Heart left ventricle (tissue), 16 donors: ENCODE measurements around the gene GPRC5B. TPM values are rescaled to one million over a fixed set of nuclear protein-coding genes. Genes with fewer than 3 reads are reported as not detected.

ENCODE experiments used
- ATAC-seq, 4 donors: fragments of 200-7000 bp; cut with Tn5 transposase; one replicate each; pipeline ENCODE4 v1.9.1; 2020 to 2022; ENCODE audit warnings: moderate library complexity in 4 of 4, mild to moderate bottlenecking in 3 of 4, moderate number of reproducible peaks in 1 of 4
- DNase-seq, 5 donors: peaks; one replicate each; pipeline ENCODE4 v3.0.0-alpha.2; 2020
- H3K27ac ChIP-seq, 12 donors: fragments of 200-600 bp; sonication (generic) in 4 of 12; one replicate each; pipeline versions ENCODE4 v1.5.0 to v1.8.0; 2016 to 2022; ENCODE audit warnings: mild to moderate bottlenecking in 2 of 12
- H3K27me3 ChIP-seq, 9 donors: fragments of 200-600 bp; sonication (generic) in 2 of 9; one replicate each; pipeline versions ENCODE4 v1.5.1 to v1.8.0; 2016 to 2022; ENCODE audit warnings: mild to moderate bottlenecking in 3 of 9
- H3K36me3 ChIP-seq, 9 donors: fragments of 200-600 bp; sonication (generic) in 2 of 9; one replicate each; pipeline versions ENCODE4 v1.5.0 to v1.8.0; 2018 to 2022; ENCODE audit warnings: mild to moderate bottlenecking in 2 of 9
- H3K4me1 ChIP-seq, 12 donors: fragments of 200-600 bp; sonication (generic) in 4 of 12; one replicate each; pipeline versions ENCODE4 v1.5.0 to v1.8.0; 2016 to 2022; ENCODE audit warnings: mild to moderate bottlenecking in 3 of 12
- H3K4me3 ChIP-seq, 12 donors: fragments of 200-600 bp; sonication (generic) in 4 of 12; one replicate each; pipeline versions ENCODE4 v1.5.0 to v1.8.0; 2017 to 2022; ENCODE audit warnings: mild to moderate bottlenecking in 9 of 12, moderate library complexity in 4 of 12
- H3K9me3 ChIP-seq, 12 donors: fragments of 200-600 bp; sonication (generic) in 4 of 12; one replicate each; pipeline versions ENCODE4 v1.5.0 to v1.8.0; 2016 to 2022; ENCODE audit warnings: mild to moderate bottlenecking in 1 of 12
- CTCF ChIP-seq, 12 donors: fragments of 200-600 bp; sonication (generic) in 4 of 12; IDR thresholded peaks; one replicate each; pipeline versions ENCODE4 v1.5.0 to v1.8.0; 2018 to 2022; ENCODE audit warnings: antibody characterized with exemption in 12 of 12, mild to moderate bottlenecking in 5 of 12
- POLR2A ChIP-seq, 2 donors: fragments of 450-650 bp; IDR thresholded peaks; one replicate each; pipeline ENCODE4 v1.6.1; 2017; ENCODE audit warnings: antibody characterized with exemption in 2 of 2, mild to moderate bottlenecking in 2 of 2, moderate library complexity in 2 of 2
- WGBS, 4 donors: extraction: QIAGEN DNeasy Blood & Tissue Kit in 2 of 4; methylation state at CpG; one replicate each; pipeline versions ENCODE4 v1.1.5 to v1.1.7; 2013 to 2018; 5-methylcytosine and 5-hydroxymethylcytosine counted together
- intact Hi-C, 10 donors: fragments of 100-400 bp; cut with DNase I; formaldehyde crosslinking; loops; one replicate each; pipeline versions ENCODE4 v1.11.1 to v1.14.2; 2022
- polyA plus RNA-seq, 2 donors: library from polyadenylated mRNA; stranded (reverse); fragments of 200-250 nt; gene quantifications; one replicate each; pipeline ENCODE4 v1.2.3, GENCODE V29; 2013
- total RNA-seq, 9 donors: library from RNA; depleted of rRNA in 2 of 9; stranded (reverse); fragments of >200 nt in 2 of 9; fragmentation: NEBNext Ultra II Directional in 3 of 9; extraction: Animal tissue kit (Norgen Biotek cat#: 25700) in 3 of 9; gene quantifications; one replicate each; pipeline versions ENCODE4 v1.1.0 to v1.2.4, GENCODE V29; 2016 to 2023
- donor health status: ischemic (EF 13 %, LVEDD 7.1; RV severe dilation, severe dysfunction).
- donor health status: healthy with polysubstance abuse.
- donor health status: DM: no; HTN: yes; CAD: no.
- donor health status: DM: no; HTN: no; CAD: no.
- donor health status: ischemic (EF 25% LVEDD 6.9; RV normal size, moderate dysfunction).
- donor health status: ischemic (EF 25% LVEDD 5.7; RV mildly dilated, moderate dysfunction).
- donor health status: healthy.
- donor health status: DM: yes; HTN: yes; CAD: no.
- donor health status: ischemic (EF 35%, LVEDD 5.7; RV mildly dilated, moderate dysfunction).
- donor health status: nonischemic (EF 11% LVEDD 7.7; RV severe dilation, severe dysfunction).
- donor health status: DM: yes; HTN: yes; CAD: no.
- donor health status: PGD.
- donor health status: ischemic (EF 29% LVEDD 5.4; RV normal size, mild dysfunction).
- donor health status: nonischemic (EF 23%, LVEDD 6.1; RV moderate dilation, normal function).

Gene GPRC5B
- total and polyA plus RNA-seq, 11 donors = 43.0 to 104 (median 77.9) TPM

- WGBS, 4 donors = 67 to 90% (median 82%) methylated on average over 1 of the region's 1 CpG
- no peaks in the 10 kb centered on the region for H3K9me3 ChIP-seq
- TF ChIP-seq CTCF (IDR thresholded peaks at IDR 0.05) (no peak), POLR2A (IDR thresholded peaks at IDR 0.05) (no peak)
- H3K27me3 ChIP-seq = no peaks in the 10 kb centered on the region
- no peaks in the 10 kb centered on the region for H3K36me3 ChIP-seq
- no peak for ATAC-seq
- intact Hi-C loops = loop anchor here in 2 of 10 donors (5.0 kb wide), 2 partner anchors 34 to 39 kb away; partner anchors contain the start of gene GPRC5B (in 1 of the 2)
- no peak for DNase-seq
- peaks cover 0 to 25% (median 10%) of the 10 kb centered on the region in 12 donors for H3K4me1 ChIP-seq
- H3K27ac ChIP-seq = peak overlapping the region in 2 of 12 donors; percentile 11 to 14
- no peak overlapping the region for H3K4me3 ChIP-seq
Observed at GRCh38 chr16:19843371-19843770, 41.3 kb downstream of the GPRC5B start.

GRCh38 chr16:19842426-19843157, 42.1 kb downstream of the GPRC5B start:
- intact Hi-C loops = loop anchor here in 2 of 10 donors (5.0 kb wide), 2 partner anchors 35 to 40 kb away; partner anchors contain the start of gene GPRC5B (in 1 of the 2)
- peaks cover 0 to 30% (median 10%) of the 10 kb centered on the region in 12 donors for H3K4me1 ChIP-seq
- WGBS, 4 donors = 30 to 46% (median 33%) methylated on average over 6 of the region's 6 CpGs
- H3K9me3 ChIP-seq = no peaks in the 10 kb centered on the region
- no peak for TF ChIP-seq POLR2A (IDR thresholded peaks at IDR 0.05)
- TF ChIP-seq CTCF (IDR thresholded peaks at IDR 0.05) = no peak
- H3K36me3 ChIP-seq = no peaks in the 10 kb centered on the region
- DNase-seq (no peak), ATAC-seq (no peak)
- no peak overlapping the region for H3K4me3 ChIP-seq
- no peaks in the 10 kb centered on the region for H3K27me3 ChIP-seq
- H3K27ac ChIP-seq = peak overlapping the region in 8 of 12 donors; percentile 3 to 84 (median 44)

- Histone ChIP-seq H3K9me3 (no peaks in the 10 kb centered on the region), H3K4me1 (peaks cover 0 to 37% (median 10%) of the 10 kb centered on the region in 12 donors), H3K27ac (peak overlapping the region; percentile 47 to 89 (median 78)), H3K27me3 (no peaks in the 10 kb centered on the region), H3K4me3 (no peak overlapping the region), H3K36me3 (no peaks in the 10 kb centered on the region)
- peak; percentile 78 to 86 (median 82) for ATAC-seq
- no peak for TF ChIP-seq CTCF (IDR thresholded peaks at IDR 0.05)
- TF ChIP-seq POLR2A (IDR thresholded peaks at IDR 0.05) = no peak
- 45 to 59% (median 47%) methylated on average over 3 of the region's 3 CpGs for WGBS, 4 donors
- DNase-seq = peak in 1 of 5 donors; percentile 34
- intact Hi-C loops = loop anchor here in 2 of 10 donors (5.0 kb wide), 2 partner anchors 36 to 41 kb away; partner anchors contain the start of gene GPRC5B (in 1 of the 2)
Observed at GRCh38 chr16:19841184-19841583, 43.5 kb downstream of the GPRC5B start.

GRCh38 chr16:19840524-19841110, 44.0 kb downstream of the GPRC5B start:
- Histone ChIP-seq H3K36me3 (no peaks in the 10 kb centered on the region), H3K4me3 (no peak overlapping the region), H3K4me1 (peaks cover 0 to 40% (median 11%) of the 10 kb centered on the region in 12 donors), H3K27ac (peak overlapping the region; percentile 47 to 89 (median 79)), H3K9me3 (no peaks in the 10 kb centered on the region), H3K27me3 (no peaks in the 10 kb centered on the region)
- no peak for TF ChIP-seq POLR2A (IDR thresholded peaks at IDR 0.05)
- TF ChIP-seq CTCF (IDR thresholded peaks at IDR 0.05) = no peak
- ATAC-seq (peak; percentile 95 to 96 (median 96)), DNase-seq (peak in 4 of 5 donors; percentile 62 to 84 (median 75))
- WGBS, 4 donors = 13 to 21% (median 16%) methylated on average over 3 of the region's 3 CpGs
- intact Hi-C loops = loop anchor here in 2 of 10 donors (5.0 kb wide), 2 partner anchors 37 to 42 kb away; partner anchors contain the start of gene GPRC5B (in 1 of the 2)
